NCI-H1417 treated with DMSO at 0.1 percent for 48 hours (cell line): ENCODE results near the gene ZAP70.

Experiments
- DNase-seq: peaks from one replicate; lab custom pipeline; 2025; lab: John Stamatoyannopoulos, UW

Gene ZAP70

DNA sequence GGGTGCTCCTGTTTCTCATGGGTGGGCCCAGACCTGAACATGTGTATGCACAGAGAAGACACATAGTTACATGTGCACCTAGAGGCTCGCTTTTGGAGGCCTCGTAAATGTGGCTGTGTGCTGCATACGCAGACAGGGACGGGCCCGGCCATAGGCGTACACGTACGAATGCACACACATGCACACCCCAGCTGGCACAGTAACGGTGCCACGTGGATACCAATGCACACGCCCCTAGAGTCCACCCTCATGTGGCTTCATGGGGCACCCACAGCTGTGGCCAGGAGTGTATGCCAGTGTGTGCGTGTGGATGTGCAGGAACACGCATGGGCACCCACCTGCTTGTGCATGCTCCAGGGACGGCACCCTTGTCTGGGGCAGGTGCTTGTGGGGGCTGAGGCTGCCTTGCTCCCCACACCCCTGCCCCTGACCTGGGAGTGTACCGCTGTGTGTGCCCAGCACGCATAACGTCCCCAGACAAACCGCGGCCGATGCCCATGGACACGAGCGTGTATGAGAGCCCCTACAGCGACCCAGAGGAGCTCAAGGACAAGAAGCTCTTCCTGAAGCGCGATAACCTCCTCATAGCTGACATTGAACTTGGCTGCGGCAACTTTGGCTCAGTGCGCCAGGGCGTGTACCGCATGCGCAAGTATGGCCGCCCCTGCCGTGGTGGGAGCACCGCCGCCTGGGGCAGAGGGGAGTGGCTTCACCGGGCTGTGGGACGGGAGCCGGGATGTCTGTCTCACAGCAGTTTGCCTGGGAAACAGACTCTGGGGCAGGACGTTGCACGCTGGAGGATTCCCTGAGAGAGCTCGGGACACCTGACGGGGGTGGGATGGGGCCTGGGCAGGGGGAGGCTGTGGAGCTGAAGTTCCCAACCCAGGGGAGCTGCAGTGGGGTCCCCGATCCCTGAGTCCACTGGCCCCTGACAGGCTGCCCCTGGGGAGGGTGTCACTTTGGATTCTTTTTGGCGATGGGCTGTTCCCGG lies 21.0 kb downstream of the ZAP70 start:
- no peak for DNase-seq

DNA sequence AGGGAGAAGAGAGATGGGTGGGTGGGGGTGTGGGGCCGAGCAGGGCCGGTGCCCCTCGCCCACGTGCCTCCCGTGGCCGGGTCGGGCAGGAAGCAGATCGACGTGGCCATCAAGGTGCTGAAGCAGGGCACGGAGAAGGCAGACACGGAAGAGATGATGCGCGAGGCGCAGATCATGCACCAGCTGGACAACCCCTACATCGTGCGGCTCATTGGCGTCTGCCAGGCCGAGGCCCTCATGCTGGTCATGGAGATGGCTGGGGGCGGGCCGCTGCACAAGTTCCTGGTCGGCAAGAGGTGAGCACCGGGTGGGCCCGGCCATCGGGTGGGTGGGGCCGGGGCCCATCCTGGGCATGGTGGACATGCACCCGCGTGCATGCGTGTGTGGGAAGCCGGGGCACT lies 21.8 kb downstream of the ZAP70 start:
- DNase-seq = no peak

DNA sequence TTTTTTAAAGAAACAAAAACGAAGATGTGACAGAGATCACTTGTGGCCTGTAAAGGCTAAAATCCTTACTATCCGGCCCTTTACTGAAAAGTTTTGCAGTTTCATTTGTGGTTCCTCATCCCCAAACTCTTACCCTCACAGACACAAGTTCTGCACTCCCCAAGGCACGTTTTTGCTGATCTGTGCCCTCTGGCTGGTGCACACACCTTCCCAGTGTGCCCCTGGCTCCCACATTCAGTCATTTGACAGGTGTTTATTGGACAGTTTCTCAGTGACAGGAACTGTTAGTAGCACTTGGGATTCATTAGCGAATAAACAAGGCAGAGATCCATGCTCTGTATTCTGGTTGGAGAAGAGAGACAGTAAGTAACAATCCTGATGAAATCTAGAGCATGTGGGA lies 22.8 kb downstream of the ZAP70 start:
- no peak for DNase-seq

DNA sequence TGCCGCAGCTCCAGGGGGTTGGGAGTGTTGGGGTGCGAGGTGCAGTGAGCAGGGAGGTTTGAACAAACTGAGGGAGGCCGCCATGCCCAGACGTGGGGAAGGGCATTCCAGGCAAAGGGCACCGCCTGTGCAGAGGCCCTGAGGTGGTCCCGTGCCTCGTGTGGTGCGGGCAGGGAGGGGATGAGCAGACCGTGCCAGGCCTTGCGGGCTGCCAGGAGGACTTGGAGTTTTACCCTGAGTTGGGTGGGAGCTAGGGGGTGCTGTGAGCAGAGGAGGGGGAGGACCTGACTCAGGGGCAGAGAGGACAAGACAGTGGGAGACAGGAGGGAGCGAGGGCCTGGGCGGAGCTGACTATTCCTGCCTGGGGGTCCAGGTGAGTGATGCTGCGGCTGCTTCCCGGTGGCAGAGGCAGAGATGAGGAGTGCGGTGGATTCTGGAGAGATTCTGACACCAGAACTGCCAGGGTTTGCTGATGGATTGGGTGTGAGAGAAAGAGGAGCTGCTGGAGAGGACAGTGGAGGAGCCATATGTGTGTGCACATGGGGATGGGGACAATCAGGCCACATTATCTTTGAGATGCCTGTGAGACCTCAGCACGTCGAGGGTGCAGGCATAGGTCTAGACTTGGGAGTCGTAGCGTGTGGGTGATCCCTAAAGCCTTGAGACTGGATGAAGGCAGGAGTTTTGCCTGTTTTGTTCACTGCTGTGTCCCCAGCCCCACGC lies 23.4 kb downstream of the ZAP70 start:
- DNase-seq = no peak

DNA sequence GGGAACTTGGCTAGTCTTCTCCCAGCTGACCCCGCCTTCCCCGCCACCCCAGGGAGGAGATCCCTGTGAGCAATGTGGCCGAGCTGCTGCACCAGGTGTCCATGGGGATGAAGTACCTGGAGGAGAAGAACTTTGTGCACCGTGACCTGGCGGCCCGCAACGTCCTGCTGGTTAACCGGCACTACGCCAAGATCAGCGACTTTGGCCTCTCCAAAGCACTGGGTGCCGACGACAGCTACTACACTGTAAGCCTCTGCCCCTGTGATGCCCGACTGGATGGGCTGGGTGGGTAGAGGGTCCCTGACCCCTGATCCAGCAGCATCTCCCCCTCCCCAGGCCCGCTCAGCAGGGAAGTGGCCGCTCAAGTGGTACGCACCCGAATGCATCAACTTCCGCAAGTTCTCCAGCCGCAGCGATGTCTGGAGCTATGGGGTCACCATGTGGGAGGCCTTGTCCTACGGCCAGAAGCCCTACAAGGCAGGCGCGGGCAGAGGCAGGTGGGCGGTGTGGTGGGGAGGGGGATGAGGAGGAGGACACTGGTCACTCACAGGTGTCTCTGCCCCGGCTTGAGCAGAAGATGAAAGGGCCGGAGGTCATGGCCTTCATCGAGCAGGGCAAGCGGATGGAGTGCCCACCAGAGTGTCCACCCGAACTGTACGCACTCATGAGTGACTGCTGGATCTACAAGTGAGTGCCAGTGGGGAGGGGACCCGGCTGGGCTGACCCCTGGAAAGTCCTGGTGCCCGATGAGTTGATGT lies 24.2 kb downstream of the ZAP70 start:
- DNase-seq = no peak

DNA sequence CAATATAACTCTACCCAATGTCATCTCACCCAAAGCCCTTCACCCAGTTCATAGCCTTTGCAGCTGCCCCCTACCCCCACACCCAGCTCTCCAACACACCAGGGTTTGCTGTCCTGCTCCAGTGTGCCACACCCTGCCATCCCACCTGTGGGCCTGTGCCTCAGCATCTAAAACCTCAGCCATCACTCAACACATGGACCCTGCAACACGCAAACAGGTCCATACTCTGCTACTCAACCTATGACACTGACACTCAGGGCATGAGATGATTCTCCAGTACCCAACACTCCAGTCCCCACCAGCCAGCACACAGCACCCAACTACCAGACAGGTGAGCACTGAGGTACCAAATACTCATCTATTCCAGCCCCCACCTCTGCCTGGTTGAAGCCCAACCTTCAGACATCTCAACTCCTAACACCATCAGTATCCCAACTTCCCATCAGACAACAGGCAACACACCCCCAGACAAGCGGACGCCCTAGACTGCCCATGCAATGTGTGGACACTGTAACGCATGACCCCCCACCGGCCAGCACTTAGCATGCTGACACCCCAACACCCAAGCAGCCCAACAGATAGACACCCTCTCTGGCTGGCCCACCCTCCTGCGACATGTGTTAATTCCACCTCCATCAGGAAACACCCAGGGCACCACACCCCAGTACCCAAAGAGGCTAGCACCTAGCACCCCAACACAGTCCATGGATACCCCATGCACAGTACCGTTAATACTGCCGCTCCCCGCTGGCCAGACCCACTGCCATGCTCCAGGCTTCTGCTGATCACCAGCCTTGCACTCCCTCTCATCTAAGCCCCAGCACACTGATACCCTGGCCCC lies 25.0 kb downstream of the ZAP70 start:
- DNase-seq = no peak

DNA sequence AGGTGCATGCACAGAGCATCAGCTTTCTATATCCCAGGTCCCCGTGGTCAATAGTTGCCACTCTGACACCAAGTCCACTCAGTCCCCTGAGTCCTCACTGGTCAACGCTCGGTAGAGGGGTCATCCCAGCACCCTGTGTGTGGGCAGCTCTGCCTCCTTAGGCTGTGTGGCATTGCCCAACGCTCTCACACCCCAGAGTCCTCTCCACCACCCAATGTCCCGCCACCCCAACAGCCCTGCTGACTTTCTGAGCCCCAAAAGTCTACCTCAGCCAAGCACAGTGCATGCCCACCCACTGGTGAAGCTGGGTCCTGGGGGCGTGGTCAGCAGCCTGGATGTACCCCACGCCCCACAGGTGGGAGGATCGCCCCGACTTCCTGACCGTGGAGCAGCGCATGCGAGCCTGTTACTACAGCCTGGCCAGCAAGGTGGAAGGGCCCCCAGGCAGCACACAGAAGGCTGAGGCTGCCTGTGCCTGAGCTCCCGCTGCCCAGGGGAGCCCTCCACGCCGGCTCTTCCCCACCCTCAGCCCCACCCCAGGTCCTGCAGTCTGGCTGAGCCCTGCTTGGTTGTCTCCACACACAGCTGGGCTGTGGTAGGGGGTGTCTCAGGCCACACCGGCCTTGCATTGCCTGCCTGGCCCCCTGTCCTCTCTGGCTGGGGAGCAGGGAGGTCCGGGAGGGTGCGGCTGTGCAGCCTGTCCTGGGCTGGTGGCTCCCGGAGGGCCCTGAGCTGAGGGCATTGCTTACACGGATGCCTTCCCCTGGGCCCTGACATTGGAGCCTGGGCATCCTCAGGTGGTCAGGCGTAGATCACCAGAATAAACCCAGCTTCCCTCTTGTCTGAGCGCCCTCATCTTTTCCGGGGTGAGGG lies 25.9 kb downstream of the ZAP70 start:
- no peak for DNase-seq

DNA sequence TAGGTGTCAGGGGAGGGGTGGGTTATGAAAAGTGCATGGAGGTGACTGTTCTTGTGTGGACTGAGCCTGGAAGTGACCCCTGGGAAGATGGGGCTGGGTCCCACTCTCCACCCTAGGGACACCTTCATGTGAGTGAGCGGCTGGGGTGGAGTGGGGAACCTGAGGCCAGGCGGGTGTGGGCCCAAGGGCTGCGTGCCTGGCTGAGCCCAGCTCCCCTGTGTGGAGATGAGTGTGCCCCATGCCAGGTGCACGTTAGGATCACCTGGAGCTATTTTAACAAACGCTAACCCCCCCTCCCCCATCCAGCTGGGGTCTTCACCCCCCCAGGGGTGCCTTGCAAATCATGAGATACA lies 26.5 kb downstream of the ZAP70 start:
- no peak for DNase-seq

DNA sequence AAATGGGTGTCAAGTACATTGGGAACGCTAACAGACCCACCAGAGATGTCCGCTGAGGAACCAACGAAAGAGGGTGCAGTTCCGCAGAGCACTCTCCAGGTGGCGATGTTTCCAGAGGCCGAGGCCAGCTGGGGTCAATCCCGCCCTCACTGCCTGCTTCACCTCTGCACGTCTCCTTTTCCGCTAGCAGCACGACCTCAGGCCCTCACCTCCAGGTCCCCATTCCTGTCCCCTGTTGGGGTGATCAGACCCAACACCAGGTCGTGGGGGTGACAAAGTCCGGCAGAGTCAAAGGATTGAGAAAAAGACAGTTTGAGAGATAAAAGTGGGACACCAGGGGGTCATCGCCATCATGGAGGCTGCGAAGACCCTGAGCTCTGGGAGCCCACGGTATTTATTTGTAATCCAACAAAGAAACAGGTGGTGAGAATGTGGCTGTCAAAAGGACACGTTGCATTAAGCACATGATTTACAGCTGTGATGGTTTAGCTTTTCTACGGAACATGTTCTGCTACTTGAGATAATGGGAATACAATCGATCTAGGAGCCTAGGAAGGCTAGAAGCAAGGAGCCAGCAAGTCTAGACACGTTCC lies 27.3 kb downstream of the ZAP70 start:
- peak; percentile 93 for DNase-seq

DNA sequence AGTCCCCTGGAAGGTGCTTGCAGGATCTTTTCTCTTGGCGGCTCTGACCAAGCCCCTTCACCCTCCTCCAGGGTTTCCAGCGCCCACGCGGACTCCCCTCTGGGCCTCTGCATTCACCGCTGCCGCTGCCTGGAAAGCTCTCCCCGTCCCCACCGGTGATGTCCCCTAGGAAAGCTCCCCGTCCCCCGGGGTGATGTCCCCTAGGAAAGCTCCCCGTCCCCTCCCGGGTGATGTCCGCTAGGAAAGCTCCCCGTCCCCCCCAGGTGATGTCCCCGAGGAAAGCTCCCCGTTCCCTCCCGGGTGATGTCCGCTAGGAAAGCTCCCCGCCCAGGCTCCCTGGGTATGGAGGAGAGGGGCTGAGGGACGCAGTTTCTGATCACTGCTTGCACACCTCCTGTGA lies 27.9 kb downstream of the ZAP70 start:
- no peak for DNase-seq

DNA sequence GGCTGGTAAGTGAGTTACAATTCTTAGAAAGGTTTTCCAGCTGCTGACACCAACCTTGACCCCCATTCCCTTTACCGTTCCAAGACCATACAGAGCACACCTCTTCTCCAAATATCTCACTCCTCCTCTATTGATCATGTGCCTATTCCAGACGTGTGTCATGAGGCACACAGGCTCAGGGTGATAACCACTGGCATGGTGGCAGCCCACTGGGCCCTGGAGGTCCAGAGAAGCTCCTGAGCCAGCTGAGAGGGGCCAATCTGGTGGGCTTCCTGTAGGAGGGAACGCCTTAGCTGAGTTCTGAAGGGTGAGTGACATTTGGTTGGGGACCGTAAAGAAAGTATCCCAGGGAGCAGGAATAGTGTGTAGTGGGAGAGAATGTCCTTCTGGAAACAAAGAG lies 28.3 kb downstream of the ZAP70 start:
- DNase-seq = no peak

DNA sequence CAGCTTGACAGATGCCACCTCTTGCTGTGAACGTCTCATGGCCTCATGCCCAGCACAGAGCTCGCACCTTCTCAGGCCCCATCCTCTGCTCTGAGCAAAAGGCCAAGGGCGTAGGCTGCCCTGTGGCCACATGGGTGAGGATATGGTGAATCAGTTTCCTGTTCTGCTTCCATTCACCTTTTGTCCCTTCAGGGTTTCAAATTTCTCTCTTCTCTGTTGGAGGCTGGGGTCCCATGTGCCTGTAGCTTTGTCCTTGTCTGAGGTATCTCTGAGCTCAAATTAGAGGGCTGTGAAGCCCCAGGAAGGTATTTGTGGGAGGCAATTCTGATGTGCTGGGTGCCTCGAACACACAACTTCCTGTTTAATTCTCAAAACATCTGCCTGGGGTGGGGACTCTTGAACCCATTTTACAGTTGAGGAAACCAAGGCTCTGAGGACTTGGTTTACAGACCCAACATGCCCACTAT lies 29.0 kb downstream of the ZAP70 start:
- no peak for DNase-seq

DNA sequence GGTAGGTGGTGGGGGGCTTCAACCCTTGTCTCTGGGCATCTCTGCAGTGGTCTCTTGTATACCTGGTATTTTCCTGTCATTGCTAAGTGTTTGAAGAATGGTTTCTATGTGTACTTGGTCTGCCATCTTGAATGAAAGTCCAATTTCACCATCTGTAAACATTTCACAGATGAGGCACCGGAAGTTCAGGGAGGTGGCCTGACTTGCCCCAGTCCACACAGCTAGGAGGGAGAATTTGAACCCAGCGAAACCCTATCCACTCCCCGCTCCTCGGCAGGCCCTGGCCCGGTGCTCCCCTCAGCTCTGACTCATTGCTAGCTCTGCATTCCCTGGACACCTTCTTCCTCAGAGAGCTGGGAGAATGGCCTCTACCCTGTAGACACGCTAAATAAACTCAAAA lies 30.5 kb downstream of the ZAP70 start:
- no peak for DNase-seq

DNA sequence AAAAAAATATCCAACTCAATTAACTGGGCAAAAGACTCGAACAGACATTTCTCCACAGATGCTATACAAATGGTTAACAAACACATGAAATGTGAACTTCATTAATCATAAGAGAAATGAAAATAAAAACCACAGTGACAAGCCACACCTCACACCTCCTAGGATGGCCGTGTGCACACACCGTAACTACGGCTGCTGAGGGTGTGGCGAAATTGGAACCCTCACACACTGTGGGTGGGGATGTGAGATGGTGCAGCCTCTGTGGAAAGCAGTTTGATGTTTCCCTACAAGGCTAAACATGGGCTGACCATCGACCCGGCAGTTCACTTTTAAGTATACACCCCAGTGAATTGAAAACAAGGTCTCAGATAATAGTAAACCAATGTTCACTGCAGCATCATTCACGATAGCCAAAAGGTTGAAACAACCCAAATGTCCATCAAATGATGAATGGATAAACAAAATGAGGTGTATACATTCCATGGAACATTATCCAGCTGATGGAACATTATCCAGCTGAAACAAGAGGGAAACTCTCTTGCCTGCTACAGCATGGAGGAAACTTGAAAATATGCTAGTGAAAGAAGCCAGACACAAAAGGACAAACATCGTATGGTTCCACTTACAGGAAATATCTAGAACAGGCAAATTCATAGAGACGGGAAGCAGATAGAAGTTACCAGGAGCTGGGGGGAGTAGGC lies 32.2 kb downstream of the ZAP70 start:
- no peak for DNase-seq

DNA sequence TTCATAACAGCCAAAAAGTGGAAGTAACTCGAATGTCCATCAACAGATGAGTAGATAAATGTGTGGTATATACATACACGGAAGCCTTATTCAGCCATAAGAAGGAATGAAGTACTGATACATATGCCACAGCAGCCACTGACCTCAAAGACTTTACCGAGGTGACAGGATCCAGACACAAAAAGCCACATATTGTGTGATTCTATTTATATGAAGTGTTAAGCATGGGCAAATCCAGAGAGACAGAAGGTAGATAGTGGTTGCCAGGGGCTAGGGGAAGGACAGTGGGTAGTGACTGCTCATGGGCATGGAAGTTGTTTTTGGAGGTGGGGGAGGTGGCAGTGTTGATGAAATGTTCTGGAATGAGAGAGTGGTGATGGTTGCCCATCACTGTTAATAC lies 33.9 kb downstream of the ZAP70 start:
- no peak for DNase-seq

DNA sequence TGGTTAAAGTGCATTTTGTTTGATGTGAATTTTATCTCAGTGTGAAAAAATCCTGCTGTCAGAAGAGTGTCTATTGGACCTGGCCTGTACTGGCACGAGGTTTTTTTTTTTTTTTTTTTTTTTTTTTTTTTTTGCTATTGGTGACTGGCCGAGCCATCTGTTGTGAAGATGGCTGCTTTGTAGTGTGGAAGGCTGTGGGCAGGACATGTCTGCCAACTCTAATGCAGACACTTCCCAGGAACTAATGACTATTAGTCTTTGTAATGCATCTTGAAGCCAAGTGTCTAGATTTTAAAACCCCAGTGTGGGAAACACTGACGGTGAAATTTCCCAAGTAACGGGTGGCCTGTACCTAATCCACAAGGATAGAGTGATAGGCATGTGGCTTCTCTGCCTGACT lies 34.3 kb downstream of the ZAP70 start:
- DNase-seq = no peak

DNA sequence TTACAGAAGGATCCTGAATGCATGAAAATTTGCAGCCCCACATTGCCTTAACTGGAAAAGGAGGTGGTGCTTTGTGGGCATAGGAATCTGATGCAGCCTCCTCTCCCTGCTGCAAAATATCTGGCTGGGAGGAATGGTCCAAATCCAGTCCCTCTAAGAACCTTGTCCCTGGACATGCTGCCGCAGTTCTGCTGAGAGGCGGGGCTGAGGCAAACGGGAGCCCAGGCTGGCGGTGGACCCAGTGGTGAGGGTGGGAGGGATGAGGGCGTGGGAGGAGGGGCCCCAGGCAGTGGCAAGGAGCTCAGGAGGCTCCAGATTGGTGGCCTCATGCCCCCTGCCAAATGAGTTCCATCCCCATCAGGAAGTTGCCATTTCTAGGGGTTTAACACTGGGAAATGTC lies 36.2 kb downstream of the ZAP70 start:
- DNase-seq = no peak

DNA sequence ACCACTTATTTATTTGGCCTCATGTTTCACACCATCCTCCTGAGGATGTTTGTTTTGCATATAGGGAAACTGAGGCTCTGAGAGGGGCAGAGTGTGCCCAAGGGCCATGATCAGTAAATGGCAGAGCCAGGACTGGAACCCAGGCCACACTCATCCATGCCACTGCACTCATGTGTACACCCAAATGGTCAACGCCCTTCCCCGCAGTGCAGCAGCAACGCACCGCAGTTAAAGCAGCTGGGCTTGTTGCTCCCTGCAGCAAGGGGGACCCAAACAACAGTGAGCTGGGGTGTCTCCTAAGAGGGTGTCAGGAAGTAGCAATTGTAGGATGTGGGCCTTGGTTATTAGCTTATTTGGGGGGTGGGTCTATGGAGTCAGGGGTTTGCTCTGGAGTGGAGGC lies 36.6 kb downstream of the ZAP70 start:
- DNase-seq = no peak

DNA sequence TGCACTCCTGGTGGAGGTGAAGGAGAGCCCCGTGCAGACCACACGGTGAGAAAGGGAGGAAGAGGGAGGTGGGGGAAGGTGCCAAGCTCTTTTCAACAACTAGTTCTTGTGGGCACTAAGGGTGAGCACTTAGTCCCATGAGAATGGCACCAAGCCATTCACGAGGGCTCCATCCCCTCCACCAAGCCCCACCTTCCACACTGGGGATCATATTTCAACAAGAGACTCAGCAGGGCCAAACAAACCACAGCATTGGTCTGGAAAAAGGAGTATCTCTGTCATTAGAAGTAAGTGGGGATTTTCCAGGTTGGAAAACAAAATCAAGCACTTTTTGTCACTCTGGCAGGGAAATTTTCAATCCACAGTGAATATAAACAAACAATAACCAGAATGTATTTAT lies 38.4 kb downstream of the ZAP70 start:
- DNase-seq = no peak
